Ramos (cell line): ENCODE data around the gene CCDC102B.

Source experiments
- in situ Hi-C: fragments of 300-500 bp; cut with MboI; formaldehyde crosslinking; loops from one replicate; pipeline ENCODE4 v1.14.3; 2022; ENCODE audit warnings: low sequenced_read_pairs; ENCODE audit not compliant: unreplicated experiment

Gene CCDC102B

GRCh38 chr18:69035756-69036155 is 237.9 kb downstream of the CCDC102B start:
- in situ Hi-C loops, result no loop called here

DNA sequence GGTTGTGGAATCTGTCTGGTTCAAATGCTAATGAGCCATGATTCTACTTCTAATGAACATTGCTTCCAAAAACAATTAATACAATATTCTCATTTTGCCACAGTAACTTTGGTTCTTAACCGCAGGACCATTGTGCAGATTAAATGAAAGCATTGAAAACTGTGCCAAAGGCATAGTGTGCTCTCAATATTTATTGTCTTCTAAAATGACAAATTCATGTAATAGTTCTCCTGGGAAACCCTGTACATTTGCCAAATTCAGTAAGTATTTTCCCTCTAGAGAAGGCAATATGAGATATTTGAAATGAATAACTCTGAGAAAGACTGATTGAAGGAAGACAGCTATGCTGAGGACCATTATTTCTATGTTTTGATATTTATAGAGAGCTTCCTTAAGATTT is 246.3 kb downstream of the CCDC102B start:
- in situ Hi-C loops, result no loop called here

- in situ Hi-C loops, result no loop called here
Measured at GRCh38 chr18:69064063-69064462, 266.2 kb downstream of the CCDC102B start.

DNA sequence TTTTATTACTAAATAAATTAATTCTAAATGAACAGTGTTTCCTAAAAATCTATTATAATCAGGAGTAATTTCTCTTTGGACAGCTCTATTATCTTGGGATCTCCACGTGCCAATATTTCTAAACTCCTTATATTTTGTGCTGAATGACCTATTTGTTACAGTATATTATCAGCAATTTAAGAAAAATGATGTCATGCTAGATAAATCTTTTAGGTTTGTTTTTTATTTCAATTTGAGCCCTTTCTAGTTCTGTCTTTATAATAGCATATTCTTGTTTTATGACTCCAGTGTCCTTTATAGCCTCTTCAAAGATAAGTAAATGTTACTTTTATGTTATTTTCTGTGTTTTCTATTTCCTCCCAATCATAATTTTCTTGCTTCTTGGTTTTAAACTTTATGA is 269.2 kb downstream of the CCDC102B start:
- in situ Hi-C loops, result no loop called here

DNA sequence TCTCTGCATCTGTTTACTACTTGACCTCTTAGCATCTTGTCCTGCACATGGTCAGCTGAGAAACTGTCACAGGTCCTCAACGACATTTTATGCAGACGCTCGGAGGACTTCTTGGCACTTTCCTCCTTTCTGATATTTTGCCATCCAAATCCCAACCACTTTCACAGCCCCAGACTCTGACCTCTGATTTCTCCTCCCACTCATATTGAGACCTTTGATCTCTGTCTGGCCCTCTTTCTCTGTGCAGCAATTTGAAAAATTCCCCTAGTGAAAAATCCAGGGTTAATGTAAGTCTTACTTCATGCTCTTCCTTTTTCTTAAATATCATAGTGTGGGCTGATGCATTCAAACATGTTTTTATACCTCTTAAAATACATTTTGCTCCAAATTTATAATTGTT is 273.8 kb downstream of the CCDC102B start:
- in situ Hi-C loops, result no loop called here

- in situ Hi-C loops, result no loop called here
Measured at GRCh38 chr18:69081846-69082245, 284.0 kb downstream of the CCDC102B start.

DNA sequence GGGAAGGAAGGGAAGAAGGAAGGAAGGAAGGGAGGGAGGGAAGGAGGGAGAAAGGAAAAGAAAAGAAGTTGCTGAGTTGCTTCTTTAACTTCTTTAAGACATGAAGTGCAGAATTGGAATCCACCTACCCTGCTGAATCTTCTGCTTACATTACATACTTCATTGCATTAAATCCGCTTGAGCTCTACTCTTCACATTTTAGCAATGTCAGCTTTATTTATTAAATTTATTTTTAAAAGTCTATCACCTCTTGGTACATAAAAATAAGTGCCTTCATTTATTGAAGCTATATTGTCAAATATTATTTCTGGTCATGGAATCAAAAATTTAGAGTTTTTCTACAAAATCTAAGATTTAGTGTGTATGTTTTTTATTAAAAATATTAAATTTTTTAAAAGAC is 284.6 kb downstream of the CCDC102B start:
- in situ Hi-C loops, result no loop called here

GRCh38 chr18:69085951-69086350 is 288.1 kb downstream of the CCDC102B start:
- in situ Hi-C loops, result no loop called here

- in situ Hi-C loops, result no loop called here
Measured at GRCh38 chr18:69088973-69089372, 291.1 kb downstream of the CCDC102B start.

DNA sequence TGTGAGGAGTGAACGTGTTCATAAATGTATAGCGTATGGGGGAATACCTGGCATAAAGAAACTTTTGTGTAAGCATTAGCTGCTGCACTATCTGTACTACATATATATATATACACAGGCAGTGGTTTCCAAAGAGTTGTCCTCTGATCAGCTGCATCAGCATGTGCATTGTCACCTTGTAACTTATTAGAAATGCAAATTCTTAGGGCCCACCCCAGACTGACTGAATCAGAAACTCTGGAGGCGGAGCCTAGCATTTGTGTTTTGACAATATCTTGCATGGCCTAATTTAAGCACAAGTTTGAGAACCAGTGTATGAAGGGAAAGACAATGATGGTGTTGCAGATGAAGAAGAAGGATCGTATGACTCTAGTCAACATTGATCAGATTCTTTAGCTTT is 299.5 kb downstream of the CCDC102B start:
- in situ Hi-C loops, result no loop called here

DNA sequence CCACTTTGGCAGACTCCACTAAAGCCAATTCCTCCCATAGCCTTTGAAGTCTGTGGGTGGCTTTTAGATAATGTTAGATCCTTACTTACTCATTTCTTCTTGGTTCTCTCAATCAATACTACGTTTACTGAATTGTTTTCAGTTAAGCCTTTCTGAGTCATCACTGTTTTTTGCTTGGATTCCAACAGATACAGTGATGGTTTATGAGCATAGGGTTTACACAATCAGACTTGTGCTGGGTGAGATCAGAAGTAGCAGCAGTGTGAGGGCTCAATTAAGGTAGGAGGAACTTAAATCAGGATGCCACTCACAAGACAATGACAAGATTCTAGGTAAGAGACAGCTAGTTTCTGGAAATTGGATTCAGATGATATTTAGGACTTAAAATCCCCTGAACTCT is 305.1 kb downstream of the CCDC102B start:
- in situ Hi-C loops, result no loop called here
